A549 (cell line): Measurements from ENCODE around the gene PSME3.

ENCODE experiments used
- CEBPB ChIP-seq, 2 experiments: fragments of >200 bp in 1 of 2; sonication (Bioruptor Twin) in 1 of 2; formaldehyde crosslinking in 1 of 2; IDR thresholded peaks; 2 replicates each; pipeline ENCODE4 v1.6.1; 2012 to 2016
- CHD2 ChIP-seq: fragments of 150-350 bp; IDR thresholded peaks from 2 replicates; pipeline ENCODE4 v1.6.1; 2014; ENCODE audit warnings: low read length; ENCODE audit not compliant: partially characterized antibody
- ELK1 ChIP-seq: fragments of 150-350 bp; IDR thresholded peaks from 2 replicates; pipeline ENCODE4 v1.6.1; 2014; ENCODE audit warnings: low read depth, mild to moderate bottlenecking, low read length
- HMGXB4 ChIP-seq: fragments of 250-450 bp; sonication (Bioruptor Pico); IDR thresholded peaks from 2 replicates; pipeline ENCODE4 v1.5.0; 2021; ENCODE audit warnings: mild to moderate bottlenecking, moderate library complexity, borderline replicate concordance
- POLR2A ChIP-seq: IDR thresholded peaks from 2 replicates; pipeline ENCODE4 v1.6.1; 2012; ENCODE audit warnings: mild to moderate bottlenecking, low read length
- RCOR1 ChIP-seq: fragments of 150-350 bp; IDR thresholded peaks from 2 replicates; pipeline ENCODE4 v1.6.1; 2014; ENCODE audit warnings: antibody characterized with exemption, low read length, low read depth
- USF2 ChIP-seq: fragments of 450-650 bp; IDR thresholded peaks from 2 replicates; pipeline ENCODE4 v1.6.1; 2014; ENCODE audit warnings: antibody characterized with exemption
- ZFP36 ChIP-seq: fragments of 450-650 bp; IDR thresholded peaks from 2 replicates; pipeline ENCODE4 v1.6.1; 2014; ENCODE audit warnings: borderline replicate concordance; ENCODE audit not compliant: partially characterized antibody
- TF ChIP-seq, protein P1 (sequence below): fragments of >200 bp; sonication (Bioruptor Twin); formaldehyde crosslinking; IDR thresholded peaks from 3 replicates; pipeline ENCODE4 v1.5.1; 2016

DNA sequence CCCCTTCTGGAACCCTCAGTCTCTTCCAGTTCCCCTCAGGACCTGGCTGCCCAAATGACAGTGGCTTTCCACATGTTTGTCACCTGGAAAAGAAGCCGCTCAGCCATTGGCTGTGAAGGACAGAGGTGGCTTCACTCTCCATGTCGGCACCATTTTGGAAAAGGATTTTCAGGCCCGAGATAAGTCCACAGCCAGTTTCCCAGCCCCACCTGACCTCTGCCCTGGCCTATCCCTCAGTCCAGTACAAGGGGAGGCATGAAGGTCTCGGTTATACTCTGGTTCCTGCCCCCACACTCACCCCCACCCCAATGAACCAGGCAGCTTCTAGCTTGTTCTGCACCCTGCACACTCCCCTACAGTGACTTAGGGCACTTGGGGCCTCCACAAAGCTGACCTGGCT, 33.0 kb downstream of the PSME3 start:
- TF ChIP-seq CEBPB (IDR thresholded peaks at IDR 0.05) (no peak), POLR2A (no peak; the same call in 1 of the 2 replicates), HMGXB4 (CRISPR knock-in tag) (no peak), CHD2 (no peak), ELK1 (no peak), ZFP36 (no peak), USF2 (no peak), RCOR1 (no peak)
- TF ChIP-seq, protein P1, sequence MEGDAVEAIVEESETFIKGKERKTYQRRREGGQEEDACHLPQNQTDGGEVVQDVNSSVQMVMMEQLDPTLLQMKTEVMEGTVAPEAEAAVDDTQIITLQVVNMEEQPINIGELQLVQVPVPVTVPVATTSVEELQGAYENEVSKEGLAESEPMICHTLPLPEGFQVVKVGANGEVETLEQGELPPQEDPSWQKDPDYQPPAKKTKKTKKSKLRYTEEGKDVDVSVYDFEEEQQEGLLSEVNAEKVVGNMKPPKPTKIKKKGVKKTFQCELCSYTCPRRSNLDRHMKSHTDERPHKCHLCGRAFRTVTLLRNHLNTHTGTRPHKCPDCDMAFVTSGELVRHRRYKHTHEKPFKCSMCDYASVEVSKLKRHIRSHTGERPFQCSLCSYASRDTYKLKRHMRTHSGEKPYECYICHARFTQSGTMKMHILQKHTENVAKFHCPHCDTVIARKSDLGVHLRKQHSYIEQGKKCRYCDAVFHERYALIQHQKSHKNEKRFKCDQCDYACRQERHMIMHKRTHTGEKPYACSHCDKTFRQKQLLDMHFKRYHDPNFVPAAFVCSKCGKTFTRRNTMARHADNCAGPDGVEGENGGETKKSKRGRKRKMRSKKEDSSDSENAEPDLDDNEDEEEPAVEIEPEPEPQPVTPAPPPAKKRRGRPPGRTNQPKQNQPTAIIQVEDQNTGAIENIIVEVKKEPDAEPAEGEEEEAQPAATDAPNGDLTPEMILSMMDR = no peak
